Measurements from ENCODE around the gene ALKBH5. TPM values are rescaled to one million over a fixed set of nuclear protein-coding genes. Genes with fewer than 3 reads are reported as not detected.

The ALKBH5 gene
- total RNA-seq, 2 donors from 2014 or later: 94.8 to 130 TPM

DNA sequence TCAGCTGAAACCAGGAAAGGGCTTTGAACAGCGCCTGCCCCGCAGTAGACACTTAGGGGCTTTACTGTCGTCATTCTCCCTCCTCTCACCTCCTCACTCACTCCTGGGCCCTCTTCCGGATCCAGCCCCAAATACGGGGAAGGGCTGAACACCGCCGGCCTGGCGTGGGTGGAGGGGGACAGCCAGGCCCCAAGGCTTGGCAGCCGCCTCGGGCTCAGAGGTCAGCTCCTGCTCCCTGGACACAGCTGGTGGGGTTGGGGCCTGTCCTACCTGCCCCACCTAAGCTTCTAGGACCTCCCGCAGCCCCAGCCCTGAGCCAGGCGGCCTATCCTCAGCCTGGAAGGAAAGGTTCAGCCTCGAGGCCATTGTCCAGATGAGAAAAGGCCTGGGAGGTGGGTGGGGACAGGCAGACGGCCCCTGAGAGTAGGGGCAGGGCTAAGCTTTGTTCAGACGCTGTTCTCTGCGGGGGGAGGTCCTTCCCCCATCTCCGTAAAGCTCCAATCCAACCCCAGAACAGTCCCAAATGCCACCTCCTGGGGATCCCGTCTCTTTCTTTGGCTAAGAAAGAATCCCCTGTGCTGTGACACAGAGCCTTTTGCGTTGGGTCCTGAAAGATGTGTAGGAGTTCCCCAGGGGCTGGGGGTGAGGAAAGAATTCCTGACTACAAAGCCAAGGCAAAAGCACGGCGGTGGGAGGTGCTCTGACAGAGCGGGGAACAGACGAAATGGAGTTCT is 40.9 kb downstream of the ALKBH5 start:
- peaks cover 3% of the 10 kb centered on the region for H3K4me1 ChIP-seq
- intact Hi-C loops (cut with DNase I): no loop called here
- no peak overlapping the region for H3K4me3 ChIP-seq
- DNase-seq: no peak
- H3K9me3 ChIP-seq: no peaks in the 10 kb centered on the region
- TF ChIP-seq, protein P1, sequence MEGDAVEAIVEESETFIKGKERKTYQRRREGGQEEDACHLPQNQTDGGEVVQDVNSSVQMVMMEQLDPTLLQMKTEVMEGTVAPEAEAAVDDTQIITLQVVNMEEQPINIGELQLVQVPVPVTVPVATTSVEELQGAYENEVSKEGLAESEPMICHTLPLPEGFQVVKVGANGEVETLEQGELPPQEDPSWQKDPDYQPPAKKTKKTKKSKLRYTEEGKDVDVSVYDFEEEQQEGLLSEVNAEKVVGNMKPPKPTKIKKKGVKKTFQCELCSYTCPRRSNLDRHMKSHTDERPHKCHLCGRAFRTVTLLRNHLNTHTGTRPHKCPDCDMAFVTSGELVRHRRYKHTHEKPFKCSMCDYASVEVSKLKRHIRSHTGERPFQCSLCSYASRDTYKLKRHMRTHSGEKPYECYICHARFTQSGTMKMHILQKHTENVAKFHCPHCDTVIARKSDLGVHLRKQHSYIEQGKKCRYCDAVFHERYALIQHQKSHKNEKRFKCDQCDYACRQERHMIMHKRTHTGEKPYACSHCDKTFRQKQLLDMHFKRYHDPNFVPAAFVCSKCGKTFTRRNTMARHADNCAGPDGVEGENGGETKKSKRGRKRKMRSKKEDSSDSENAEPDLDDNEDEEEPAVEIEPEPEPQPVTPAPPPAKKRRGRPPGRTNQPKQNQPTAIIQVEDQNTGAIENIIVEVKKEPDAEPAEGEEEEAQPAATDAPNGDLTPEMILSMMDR (IDR thresholded peaks at IDR 0.05): no peak
- no peaks in the 10 kb centered on the region for H3K27me3 ChIP-seq
- peak overlapping the region; percentile 40 to 51 for H3K9ac ChIP-seq (ENCODE audit: low read depth in 2 of 2, low read length in 2 of 2)
- no peak overlapping the region for H3K27ac ChIP-seq
- H3K36me3 ChIP-seq: no peaks in the 10 kb centered on the region

DNA sequence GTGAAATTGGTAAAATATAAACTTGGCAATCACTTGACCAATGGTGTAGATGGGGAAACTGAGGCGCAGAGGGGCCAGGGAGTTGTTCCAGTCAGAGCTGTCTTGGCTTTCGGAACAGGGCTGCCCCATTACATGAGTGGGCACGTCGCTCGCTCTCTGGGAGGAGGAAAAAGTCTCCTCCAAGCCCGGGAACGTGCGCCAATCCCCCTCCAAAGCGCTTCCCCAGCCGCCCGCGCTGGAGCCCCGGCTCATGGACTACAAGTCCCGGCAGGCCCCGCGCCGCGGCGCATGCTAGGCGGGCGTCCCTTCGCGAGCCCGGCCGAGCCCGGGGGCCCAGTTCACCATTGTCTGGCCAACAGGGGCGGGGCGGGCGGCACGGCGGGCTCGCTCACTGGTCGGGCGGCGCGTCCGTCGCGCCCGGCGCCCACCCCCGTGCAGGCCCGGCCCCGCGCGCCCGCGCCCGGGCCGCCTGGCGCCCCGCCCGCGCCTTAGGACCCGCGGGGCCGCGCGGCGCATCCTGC is 41.6 kb downstream of the ALKBH5 start, which contains the start of gene LLGL1:
TSS of gene LLGL1 (plus strand) at position 515 of the 521 bp plus-strand sequence. CDS start 48 bp downstream, outside the sequence.
- peak; percentile 96 for DNase-seq
- H3K9me3 ChIP-seq: no peaks in the 10 kb centered on the region
- H3K27ac ChIP-seq: no peak within 1 kb of the TSS
- intact Hi-C loops (cut with DNase I): no loop called here
- peaks cover 3% of the 10 kb centered on the region for H3K4me1 ChIP-seq
- peak within 1 kb of the TSS; percentile 57 for H3K4me3 ChIP-seq
- H3K27me3 ChIP-seq: no peaks in the 10 kb centered on the region
- TF ChIP-seq, protein P1 (IDR thresholded peaks at IDR 0.05): no peak
- H3K36me3 ChIP-seq: no peaks in the 10 kb centered on the region
- peak within 1 kb of the TSS; percentile 72 to 86 for H3K9ac ChIP-seq (ENCODE audit: low read depth in 2 of 2, low read length in 2 of 2)

DNA sequence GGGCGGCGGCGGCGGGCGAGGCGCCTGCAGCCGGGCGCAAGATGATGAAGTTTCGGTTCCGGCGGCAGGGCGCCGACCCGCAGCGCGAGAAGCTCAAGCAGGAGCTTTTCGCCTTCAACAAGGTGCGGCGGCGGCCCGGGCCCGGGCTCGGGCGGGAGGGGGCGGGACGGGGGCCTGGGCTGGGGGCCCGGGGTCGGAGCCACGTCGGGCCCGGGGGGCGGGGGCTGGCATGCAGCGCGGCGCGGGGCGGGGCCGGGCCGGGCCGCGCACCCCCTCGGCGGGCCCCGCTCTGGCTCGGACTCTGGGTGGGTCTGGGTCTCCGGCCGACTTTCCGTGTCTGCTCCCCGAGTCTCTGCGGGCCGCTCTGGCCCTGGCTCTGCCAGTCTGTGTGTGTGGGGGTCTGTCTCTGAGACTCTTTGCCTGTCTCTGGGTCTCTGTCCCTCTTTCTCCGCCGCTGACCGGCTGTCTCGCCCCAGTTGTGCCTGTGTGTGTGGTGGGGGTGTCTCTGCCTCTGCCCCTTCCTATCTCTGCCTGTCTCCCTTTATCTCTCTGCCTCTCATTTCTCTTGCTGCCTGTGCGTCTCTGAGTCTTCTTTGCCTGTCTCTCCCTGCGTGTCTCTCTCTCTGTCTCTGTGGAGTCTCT is 42.1 kb downstream of the ALKBH5 start:
- Histone ChIP-seq H3K27ac (no peak overlapping the region), H3K27me3 (no peaks in the 10 kb centered on the region), H3K9me3 (no peaks in the 10 kb centered on the region), H3K4me3 (peak overlapping the region; percentile 57), H3K9ac (ENCODE audit: low read depth in 2 of 2, low read length in 2 of 2) (peak overlapping the region; percentile 72 to 86), H3K4me1 (peaks cover 3% of the 10 kb centered on the region), H3K36me3 (no peaks in the 10 kb centered on the region)
- intact Hi-C loops (cut with DNase I): no loop called here
- no peak for DNase-seq
- TF ChIP-seq, protein P1 (IDR thresholded peaks at IDR 0.05): no peak

DNA sequence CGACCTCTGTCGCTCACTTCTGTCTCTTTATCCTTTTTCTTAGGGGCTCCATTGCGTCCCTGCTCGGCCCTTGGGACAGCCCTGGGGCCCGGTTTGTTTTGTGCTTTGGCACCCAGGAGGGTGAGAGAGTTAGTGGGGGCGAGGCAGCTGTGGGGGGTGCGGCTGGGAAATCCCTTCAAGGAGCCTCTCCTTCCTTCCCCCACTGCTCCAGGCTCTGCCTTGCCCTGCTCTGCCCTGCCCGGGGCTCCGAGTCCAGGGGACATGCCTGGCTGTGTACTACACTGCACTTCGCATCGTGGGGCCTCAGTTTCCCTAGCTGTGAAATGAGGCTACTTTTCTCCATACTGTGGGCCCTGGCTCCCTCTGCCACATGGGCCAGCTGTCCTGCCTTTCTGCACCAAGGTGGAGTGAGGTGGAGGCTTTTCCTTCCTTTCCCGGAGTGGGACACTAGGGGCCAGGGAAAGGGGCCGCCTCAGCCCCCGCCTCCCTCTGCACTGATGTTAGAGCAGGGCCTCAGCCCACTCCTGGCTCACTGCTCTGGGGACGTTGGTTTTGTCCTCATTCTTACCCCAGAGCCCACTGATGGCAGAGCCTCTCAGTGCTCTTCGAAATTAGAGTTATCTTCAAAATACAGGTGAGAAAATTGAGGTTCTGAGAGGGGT is 42.8 kb downstream of the ALKBH5 start:
- no peaks in the 10 kb centered on the region for H3K27me3 ChIP-seq
- intact Hi-C loops (cut with DNase I): no loop called here
- no peaks in the 10 kb centered on the region for H3K36me3 ChIP-seq
- H3K9ac ChIP-seq (ENCODE audit: low read depth in 2 of 2, low read length in 2 of 2): peak overlapping the region; percentile 72 to 86
- H3K4me1 ChIP-seq: peaks cover 3% of the 10 kb centered on the region
- no peak for DNase-seq
- H3K4me3 ChIP-seq: peak overlapping the region; percentile 57
- H3K27ac ChIP-seq: no peak overlapping the region
- TF ChIP-seq, protein P1 (IDR thresholded peaks at IDR 0.05): no peak
- H3K9me3 ChIP-seq: no peaks in the 10 kb centered on the region

DNA sequence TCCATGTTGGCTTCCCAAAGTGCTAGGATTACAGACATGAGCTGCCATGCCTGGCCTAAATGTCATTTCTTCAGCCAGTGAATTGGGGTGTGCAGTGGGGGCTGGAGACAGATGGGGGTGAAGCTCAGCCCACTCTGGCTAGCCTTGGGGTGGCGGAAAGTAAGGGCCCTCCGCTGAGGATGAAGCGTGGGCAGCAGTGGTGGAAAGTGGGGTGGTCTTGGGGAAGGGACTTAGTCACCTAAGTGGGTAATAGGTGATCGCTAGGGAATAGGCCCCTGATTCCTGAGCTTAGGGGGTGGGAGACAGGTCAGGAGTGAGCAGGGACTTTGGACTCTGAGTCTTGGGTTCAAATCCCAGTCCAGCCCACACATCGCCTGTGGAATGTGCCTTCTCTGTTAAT is 44.0 kb downstream of the ALKBH5 start:
- H3K9me3 ChIP-seq: no peaks in the 10 kb centered on the region
- peaks cover 3% of the 10 kb centered on the region for H3K4me1 ChIP-seq
- intact Hi-C loops (cut with DNase I): no loop called here

More for the DNA sequence above, 44.0 kb downstream of the ALKBH5 start:
- no peaks in the 10 kb centered on the region for H3K27me3 ChIP-seq
- no peak for DNase-seq
- TF ChIP-seq, protein P1 (IDR thresholded peaks at IDR 0.05): no peak
- no peak overlapping the region for H3K9ac ChIP-seq (ENCODE audit: low read depth in 2 of 2, low read length in 2 of 2)
- H3K4me3 ChIP-seq: no peak overlapping the region
- H3K36me3 ChIP-seq: no peaks in the 10 kb centered on the region
- H3K27ac ChIP-seq: no peak overlapping the region

Measured in colonic mucosa (tissue), 4 donors.